ENCODE measurements around the gene MPP1.

MPP1 gene

GRCh38 chrX:154795016-154795415 lies 10.3 kb downstream of the MPP1 start:
- Histone ChIP-seq H3K27me3 (ENCODE audit: control insufficient read depth, insufficient read depth, low read length) (no peaks in the 10 kb centered on the region), H3K4me1 (ENCODE audit: control insufficient read depth, insufficient read depth, low read length) (peaks cover 25% of the 10 kb centered on the region), H3K36me3 (ENCODE audit: control insufficient read depth, insufficient read depth, low read length) (no peaks in the 10 kb centered on the region; the same call in 1 of the 2 replicates), H3K9ac (ENCODE audit: low read length) (no peak overlapping the region), H3K27ac (ENCODE audit: low read depth, low read length) (no peak overlapping the region), H3K4me3 (ENCODE audit: low read depth, low read length) (no peak overlapping the region), H3K9me3 (ENCODE audit: control insufficient read depth, insufficient read depth, low read depth, low read length) (peaks cover 12% of the 10 kb centered on the region; the same call in 1 of the 2 replicates)

- Histone ChIP-seq H3K27ac (ENCODE audit: low read depth, low read length) (no peak overlapping the region), H3K36me3 (ENCODE audit: control insufficient read depth, insufficient read depth, low read length) (no peaks in the 10 kb centered on the region; the same call in 1 of the 2 replicates), H3K27me3 (ENCODE audit: control insufficient read depth, insufficient read depth, low read length) (no peaks in the 10 kb centered on the region), H3K4me3 (ENCODE audit: low read depth, low read length) (no peak overlapping the region), H3K9me3 (ENCODE audit: control insufficient read depth, insufficient read depth, low read depth, low read length) (peaks cover 18% of the 10 kb centered on the region; the same call in 1 of the 2 replicates), H3K9ac (ENCODE audit: low read length) (no peak overlapping the region), H3K4me1 (ENCODE audit: control insufficient read depth, insufficient read depth, low read length) (peaks cover 14% of the 10 kb centered on the region)
These were observed 12.0 kb downstream of the MPP1 start for GRCh38 chrX:154793084-154793795.

- Histone ChIP-seq H3K27me3 (ENCODE audit: control insufficient read depth, insufficient read depth, low read length) (no peaks in the 10 kb centered on the region), H3K4me3 (ENCODE audit: low read depth, low read length) (no peak overlapping the region), H3K36me3 (ENCODE audit: control insufficient read depth, insufficient read depth, low read length) (peaks cover 2% of the 10 kb centered on the region; the same call in 1 of the 2 replicates), H3K4me1 (ENCODE audit: control insufficient read depth, insufficient read depth, low read length) (peaks cover 6% of the 10 kb centered on the region; the same call in 1 of the 2 replicates), H3K9me3 (ENCODE audit: control insufficient read depth, insufficient read depth, low read depth, low read length) (peaks cover 18% of the 10 kb centered on the region; the same call in 1 of the 2 replicates), H3K9ac (ENCODE audit: low read length) (no peak overlapping the region), H3K27ac (ENCODE audit: low read depth, low read length) (no peak overlapping the region)
These were observed 13.3 kb downstream of the MPP1 start for GRCh38 chrX:154791939-154792338.

- Histone ChIP-seq H3K4me1 (ENCODE audit: control insufficient read depth, insufficient read depth, low read length) (peaks cover 2% of the 10 kb centered on the region; the same call in 1 of the 2 replicates), H3K9me3 (ENCODE audit: control insufficient read depth, insufficient read depth, low read depth, low read length) (peaks cover 18% of the 10 kb centered on the region; the same call in 1 of the 2 replicates), H3K4me3 (ENCODE audit: low read depth, low read length) (no peak overlapping the region), H3K9ac (ENCODE audit: low read length) (no peak overlapping the region), H3K36me3 (ENCODE audit: control insufficient read depth, insufficient read depth, low read length) (peaks cover 2% of the 10 kb centered on the region; the same call in 1 of the 2 replicates), H3K27me3 (ENCODE audit: control insufficient read depth, insufficient read depth, low read length) (no peaks in the 10 kb centered on the region), H3K27ac (ENCODE audit: low read depth, low read length) (no peak overlapping the region)
These were observed 13.8 kb downstream of the MPP1 start for GRCh38 chrX:154791467-154791866.

- H3K27me3 ChIP-seq (ENCODE audit: control insufficient read depth, insufficient read depth, low read length): no peaks in the 10 kb centered on the region
- H3K36me3 ChIP-seq (ENCODE audit: control insufficient read depth, insufficient read depth, low read length): peaks cover 15% of the 10 kb centered on the region
- peaks cover 22% of the 10 kb centered on the region; the same call in 1 of the 2 replicates for H3K9me3 ChIP-seq (ENCODE audit: control insufficient read depth, insufficient read depth, low read depth, low read length)
- no peak overlapping the region for H3K9ac ChIP-seq (ENCODE audit: low read length)
- no peak overlapping the region for H3K27ac ChIP-seq (ENCODE audit: low read depth, low read length)
- H3K4me1 ChIP-seq (ENCODE audit: control insufficient read depth, insufficient read depth, low read length): no peaks in the 10 kb centered on the region
- no peak overlapping the region for H3K4me3 ChIP-seq (ENCODE audit: low read depth, low read length)
These were observed 19.6 kb downstream of the MPP1 start for GRCh38 chrX:154785716-154786115.

GRCh38 chrX:154784149-154784995 lies 20.9 kb downstream of the MPP1 start:
- no peak overlapping the region for H3K9ac ChIP-seq (ENCODE audit: low read length)
- no peak overlapping the region for H3K4me3 ChIP-seq (ENCODE audit: low read depth, low read length)
- no peak overlapping the region for H3K27ac ChIP-seq (ENCODE audit: low read depth, low read length)
- peaks cover 20% of the 10 kb centered on the region; the same call in 1 of the 2 replicates for H3K9me3 ChIP-seq (ENCODE audit: control insufficient read depth, insufficient read depth, low read depth, low read length)
- H3K27me3 ChIP-seq (ENCODE audit: control insufficient read depth, insufficient read depth, low read length): no peaks in the 10 kb centered on the region
- no peaks in the 10 kb centered on the region for H3K4me1 ChIP-seq (ENCODE audit: control insufficient read depth, insufficient read depth, low read length)
- H3K36me3 ChIP-seq (ENCODE audit: control insufficient read depth, insufficient read depth, low read length): peaks cover 19% of the 10 kb centered on the region

- Histone ChIP-seq H3K9ac (ENCODE audit: low read length) (no peak overlapping the region), H3K36me3 (ENCODE audit: control insufficient read depth, insufficient read depth, low read length) (peaks cover 50% of the 10 kb centered on the region), H3K4me3 (ENCODE audit: low read depth, low read length) (no peak overlapping the region), H3K4me1 (ENCODE audit: control insufficient read depth, insufficient read depth, low read length) (no peaks in the 10 kb centered on the region), H3K27ac (ENCODE audit: low read depth, low read length) (no peak overlapping the region), H3K27me3 (ENCODE audit: control insufficient read depth, insufficient read depth, low read length) (no peaks in the 10 kb centered on the region), H3K9me3 (ENCODE audit: control insufficient read depth, insufficient read depth, low read depth, low read length) (peaks cover 12% of the 10 kb centered on the region; the same call in 1 of the 2 replicates)
These were observed 24.3 kb downstream of the MPP1 start for GRCh38 chrX:154780968-154781367.

- no peaks in the 10 kb centered on the region for H3K4me1 ChIP-seq (ENCODE audit: control insufficient read depth, insufficient read depth, low read length)
- no peaks in the 10 kb centered on the region for H3K27me3 ChIP-seq (ENCODE audit: control insufficient read depth, insufficient read depth, low read length)
- H3K4me3 ChIP-seq (ENCODE audit: low read depth, low read length): no peak overlapping the region
- no peak overlapping the region for H3K27ac ChIP-seq (ENCODE audit: low read depth, low read length)
- peaks cover 61% of the 10 kb centered on the region for H3K36me3 ChIP-seq (ENCODE audit: control insufficient read depth, insufficient read depth, low read length)
- H3K9ac ChIP-seq (ENCODE audit: low read length): no peak overlapping the region
- peaks cover 7% of the 10 kb centered on the region; the same call in 1 of the 2 replicates for H3K9me3 ChIP-seq (ENCODE audit: control insufficient read depth, insufficient read depth, low read depth, low read length)
These were observed 26.0 kb downstream of the MPP1 start for GRCh38 chrX:154779261-154779660.

- Histone ChIP-seq H3K27me3 (ENCODE audit: control insufficient read depth, insufficient read depth, low read length) (no peaks in the 10 kb centered on the region), H3K9ac (ENCODE audit: low read length) (no peak overlapping the region), H3K27ac (ENCODE audit: low read depth, low read length) (no peak overlapping the region), H3K4me3 (ENCODE audit: low read depth, low read length) (no peak overlapping the region), H3K9me3 (ENCODE audit: control insufficient read depth, insufficient read depth, low read depth, low read length) (peaks cover 11% of the 10 kb centered on the region; the same call in 1 of the 2 replicates), H3K36me3 (ENCODE audit: control insufficient read depth, insufficient read depth, low read length) (peaks cover 75% of the 10 kb centered on the region), H3K4me1 (ENCODE audit: control insufficient read depth, insufficient read depth, low read length) (no peaks in the 10 kb centered on the region)
These were observed 28.5 kb downstream of the MPP1 start for GRCh38 chrX:154776753-154777152.

- H3K27ac ChIP-seq (ENCODE audit: low read depth, low read length): no peak overlapping the region
- H3K4me3 ChIP-seq (ENCODE audit: low read depth, low read length): no peak overlapping the region
- no peak overlapping the region for H3K9ac ChIP-seq (ENCODE audit: low read length)
- peaks cover 82% of the 10 kb centered on the region for H3K36me3 ChIP-seq (ENCODE audit: control insufficient read depth, insufficient read depth, low read length)
- H3K9me3 ChIP-seq (ENCODE audit: control insufficient read depth, insufficient read depth, low read depth, low read length): peaks cover 8% of the 10 kb centered on the region; the same call in 1 of the 2 replicates
- no peaks in the 10 kb centered on the region for H3K27me3 ChIP-seq (ENCODE audit: control insufficient read depth, insufficient read depth, low read length)
- H3K4me1 ChIP-seq (ENCODE audit: control insufficient read depth, insufficient read depth, low read length): no peaks in the 10 kb centered on the region
These were observed 29.6 kb downstream of the MPP1 start for GRCh38 chrX:154775419-154776349.
